ENCODE data around the gene NTSR1.

GRCh38 chr20:62685781-62686555 is 22.7 kb upstream of the NTSR1 start:
- TF ChIP-seq, protein P1, sequence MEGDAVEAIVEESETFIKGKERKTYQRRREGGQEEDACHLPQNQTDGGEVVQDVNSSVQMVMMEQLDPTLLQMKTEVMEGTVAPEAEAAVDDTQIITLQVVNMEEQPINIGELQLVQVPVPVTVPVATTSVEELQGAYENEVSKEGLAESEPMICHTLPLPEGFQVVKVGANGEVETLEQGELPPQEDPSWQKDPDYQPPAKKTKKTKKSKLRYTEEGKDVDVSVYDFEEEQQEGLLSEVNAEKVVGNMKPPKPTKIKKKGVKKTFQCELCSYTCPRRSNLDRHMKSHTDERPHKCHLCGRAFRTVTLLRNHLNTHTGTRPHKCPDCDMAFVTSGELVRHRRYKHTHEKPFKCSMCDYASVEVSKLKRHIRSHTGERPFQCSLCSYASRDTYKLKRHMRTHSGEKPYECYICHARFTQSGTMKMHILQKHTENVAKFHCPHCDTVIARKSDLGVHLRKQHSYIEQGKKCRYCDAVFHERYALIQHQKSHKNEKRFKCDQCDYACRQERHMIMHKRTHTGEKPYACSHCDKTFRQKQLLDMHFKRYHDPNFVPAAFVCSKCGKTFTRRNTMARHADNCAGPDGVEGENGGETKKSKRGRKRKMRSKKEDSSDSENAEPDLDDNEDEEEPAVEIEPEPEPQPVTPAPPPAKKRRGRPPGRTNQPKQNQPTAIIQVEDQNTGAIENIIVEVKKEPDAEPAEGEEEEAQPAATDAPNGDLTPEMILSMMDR (IDR thresholded peaks at IDR 0.05), result no peak
- TF ChIP-seq EZH2 (IDR thresholded peaks at IDR 0.05; ENCODE audit: borderline replicate concordance, insufficient read depth, low read depth, low read length, poor library complexity, severe bottlenecking), result no peak

All from B cell (primary cell).